CD4-positive, alpha-beta T cell treated with Interleukin-6 for 4 hours (primary cell): ENCODE data around the gene ZBP1.

Experiments used
- DNase-seq: peaks from one replicate; pipeline ENCODE4 v3.0.0-alpha.2; 2020; ENCODE audit warnings: mixed read lengths

The ZBP1 gene

GRCh38 chr20:57583289-57584257 is 36.7 kb downstream of the ZBP1 start:
- DNase-seq: no peak

- DNase-seq: no peak
Measured at GRCh38 chr20:57582432-57583288, 37.6 kb downstream of the ZBP1 start.

- no peak for DNase-seq
Measured at GRCh38 chr20:57582029-57582378, 38.2 kb downstream of the ZBP1 start.

DNA sequence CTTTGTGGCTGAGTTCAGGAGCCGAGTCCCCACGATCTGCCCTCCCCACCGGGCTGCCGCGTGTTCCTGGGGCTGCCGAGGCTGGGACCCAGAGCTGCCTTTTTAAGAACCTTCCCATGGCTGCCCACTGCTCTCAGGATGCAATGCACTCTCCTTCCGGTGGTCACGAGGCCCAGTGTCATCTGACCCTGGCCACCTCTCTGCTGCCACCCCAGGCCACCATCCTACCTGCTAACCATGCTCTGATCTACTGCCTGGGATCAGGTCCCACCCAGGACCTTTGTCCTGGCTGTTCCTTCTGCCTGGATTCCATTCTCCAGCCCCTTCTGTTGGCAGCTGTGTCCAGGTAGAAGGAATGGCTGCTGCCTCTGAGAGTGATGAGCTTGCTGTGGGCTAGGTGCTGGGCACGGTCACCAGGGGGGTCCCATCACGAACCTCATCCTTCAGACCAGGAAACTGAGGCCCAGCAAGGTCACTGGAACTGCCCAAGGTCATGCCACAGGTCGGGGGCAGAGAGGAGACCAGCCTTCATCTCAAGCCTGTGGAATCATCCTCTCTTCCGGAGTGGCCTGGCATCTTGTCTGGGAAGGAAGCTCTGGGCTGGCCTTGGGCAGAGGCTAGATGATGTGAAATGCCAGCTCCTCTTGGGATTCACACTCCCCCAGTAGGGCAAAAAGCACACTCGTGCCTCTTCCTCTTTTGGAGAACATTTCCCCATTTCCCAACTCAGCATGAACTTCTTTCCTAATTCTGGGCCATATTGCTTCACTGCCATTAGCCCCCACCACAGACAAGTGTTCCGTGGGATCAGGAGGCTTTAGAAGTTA is 38.8 kb downstream of the ZBP1 start:
- DNase-seq: no peak

GRCh38 chr20:57580478-57581201 is 39.6 kb downstream of the ZBP1 start:
- no peak for DNase-seq

DNA sequence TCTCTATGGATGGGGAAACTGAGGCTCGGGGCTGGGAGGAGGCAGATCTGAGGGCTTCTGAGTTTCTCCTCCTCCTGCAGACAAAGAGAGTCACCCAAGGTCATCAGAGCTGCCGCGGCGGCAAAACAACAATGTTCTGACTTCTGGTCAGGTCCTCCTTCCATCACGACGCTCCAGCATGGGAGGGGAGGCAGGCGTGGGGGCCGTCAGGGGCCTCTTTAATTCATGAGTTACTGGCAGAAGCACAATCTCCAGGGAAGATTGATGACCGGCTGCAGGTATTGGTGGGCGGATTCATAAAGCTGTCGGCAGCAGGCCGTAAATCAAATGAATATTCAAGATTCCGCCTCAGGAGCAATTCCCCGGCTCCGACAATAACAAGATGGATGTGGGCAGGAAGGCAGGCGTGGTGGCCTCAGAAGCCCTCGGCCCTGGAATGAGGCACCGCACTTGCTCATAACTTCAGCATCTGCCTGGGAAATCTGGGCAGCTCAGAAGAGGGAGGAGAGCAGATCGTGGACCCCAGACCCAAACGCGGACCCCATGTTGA is 40.3 kb downstream of the ZBP1 start:
- no peak for DNase-seq

DNA sequence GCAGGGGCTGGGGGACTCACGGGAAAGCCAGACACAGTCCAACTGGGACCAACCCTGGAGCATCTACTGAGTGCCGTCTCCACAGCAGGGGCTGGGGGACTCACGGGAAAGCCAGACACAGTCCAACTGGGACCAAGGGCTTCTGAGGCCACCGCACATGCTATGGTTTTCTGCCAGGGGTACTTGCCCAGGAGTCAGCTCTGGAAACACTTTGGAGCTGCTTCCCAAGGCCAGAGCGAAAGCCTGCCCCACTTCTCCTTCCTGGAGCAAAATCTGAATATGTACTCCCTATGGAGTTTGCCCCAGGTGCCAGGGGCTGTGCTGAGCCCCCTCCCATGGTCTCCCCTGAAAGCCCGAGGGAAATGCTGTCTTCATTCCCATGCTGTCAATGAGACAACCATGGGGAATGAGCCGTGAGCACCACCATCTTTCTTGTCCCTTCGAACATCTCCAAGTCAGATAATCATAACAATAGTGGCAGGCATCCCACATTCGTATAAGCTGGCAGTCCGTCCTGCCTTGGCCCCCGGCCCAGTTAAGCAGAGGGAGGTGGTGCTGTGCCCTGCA is 40.8 kb downstream of the ZBP1 start:
- DNase-seq: no peak

GRCh38 chr20:57578476-57579165 is 41.6 kb downstream of the ZBP1 start:
- DNase-seq: no peak

GRCh38 chr20:57577679-57578475 is 42.3 kb downstream of the ZBP1 start:
- no peak for DNase-seq

DNA sequence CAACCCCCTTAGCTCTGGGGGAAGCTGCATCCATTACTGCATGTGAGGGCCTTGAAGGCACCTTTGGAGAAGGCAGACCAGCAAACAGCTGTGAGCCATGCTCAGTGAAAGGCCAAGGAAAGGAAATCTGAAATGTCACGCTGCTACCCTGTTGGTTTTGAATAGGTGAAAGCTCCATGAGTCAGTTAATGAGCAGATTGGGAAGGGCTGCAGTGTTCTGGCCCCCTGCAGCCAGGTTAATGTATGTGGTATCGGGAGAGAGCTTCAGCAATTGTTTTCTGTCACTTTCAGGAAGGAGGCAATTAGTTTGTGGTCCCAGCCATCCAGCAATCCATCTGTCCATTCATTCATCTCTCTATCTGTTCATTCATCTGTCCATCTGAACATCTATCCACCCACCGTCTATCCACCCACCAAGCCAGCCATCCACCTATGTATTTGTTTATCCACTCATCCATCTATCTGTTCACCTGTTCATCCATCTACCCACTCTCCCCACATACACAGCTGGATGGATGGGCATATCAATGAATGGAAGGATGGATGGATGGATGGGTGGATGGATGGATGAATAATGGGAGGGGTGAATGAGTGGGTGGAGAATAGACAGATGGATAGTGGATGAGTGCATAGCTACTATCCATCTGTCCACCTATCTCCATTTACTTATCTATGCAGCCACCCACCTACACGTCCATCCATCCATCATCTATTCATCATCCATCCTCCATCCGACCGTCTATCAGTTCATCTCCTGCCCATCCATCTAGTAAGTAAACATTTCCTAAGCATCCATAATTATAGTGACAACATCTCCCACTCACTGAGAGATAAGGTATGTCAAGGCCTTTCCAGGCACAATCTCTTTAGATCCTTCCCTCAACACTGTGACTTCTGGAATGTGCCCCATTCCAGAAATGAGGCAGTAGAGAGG is 43.3 kb downstream of the ZBP1 start:
- no peak for DNase-seq

DNA sequence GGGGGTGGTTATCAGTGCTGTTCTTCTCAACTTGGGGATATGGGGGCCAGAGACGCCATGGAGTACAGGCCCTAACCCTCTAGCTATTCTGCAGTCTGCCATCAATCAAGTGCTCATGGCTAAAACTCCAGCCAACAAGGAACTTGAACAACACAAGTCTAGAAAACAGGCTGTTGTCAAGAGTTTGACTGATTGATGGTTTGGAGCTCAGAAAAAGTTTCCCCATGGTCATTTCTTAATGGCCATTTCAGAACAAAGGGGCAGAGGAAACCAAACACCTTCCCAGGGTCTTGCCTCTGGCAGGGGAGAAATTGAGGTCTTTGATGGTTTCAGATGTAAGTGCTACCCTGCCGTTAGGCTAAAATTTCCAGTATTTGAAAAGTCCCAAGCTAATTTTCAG is 44.2 kb downstream of the ZBP1 start:
- no peak for DNase-seq

GRCh38 chr20:57574954-57575353 is 45.3 kb downstream of the ZBP1 start:
- no peak for DNase-seq

GRCh38 chr20:57573894-57574293 is 46.3 kb downstream of the ZBP1 start:
- no peak for DNase-seq

GRCh38 chr20:57573242-57573641 is 47.0 kb downstream of the ZBP1 start:
- DNase-seq: no peak

GRCh38 chr20:57571782-57572416 is 48.3 kb downstream of the ZBP1 start:
- no peak for DNase-seq

DNA sequence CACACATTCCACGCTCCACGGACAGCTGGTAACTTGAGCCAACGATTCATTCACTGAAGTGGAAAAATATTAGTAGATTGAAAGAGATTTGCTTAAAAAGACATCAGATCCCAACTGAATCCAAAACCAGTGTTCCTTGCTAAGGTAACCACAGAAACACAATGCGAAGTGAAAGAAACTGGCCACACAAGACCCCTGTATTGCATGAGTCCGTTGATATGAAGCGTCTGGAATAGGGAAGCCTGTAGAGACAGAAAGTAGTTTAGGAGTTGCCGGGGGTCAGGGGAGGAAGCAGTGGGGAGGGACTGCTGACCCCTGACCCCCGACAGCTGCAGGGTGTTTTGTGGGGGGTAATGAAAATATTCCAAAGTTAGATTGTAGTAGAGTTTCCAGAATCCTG is 49.3 kb downstream of the ZBP1 start:
- no peak for DNase-seq

GRCh38 chr20:57570145-57570850 is 49.9 kb downstream of the ZBP1 start:
- no peak for DNase-seq

GRCh38 chr20:57568960-57569359 is 51.3 kb downstream of the ZBP1 start:
- no peak for DNase-seq
